ENCODE measurements around the gene FOXI1. TPM values are rescaled to one million over a fixed set of nuclear protein-coding genes. Genes with fewer than 3 reads are reported as not detected.

FOXI1 gene
- total and polyA plus RNA-seq, 7 donors, result 0.06 TPM; not detected in 6

DNA sequence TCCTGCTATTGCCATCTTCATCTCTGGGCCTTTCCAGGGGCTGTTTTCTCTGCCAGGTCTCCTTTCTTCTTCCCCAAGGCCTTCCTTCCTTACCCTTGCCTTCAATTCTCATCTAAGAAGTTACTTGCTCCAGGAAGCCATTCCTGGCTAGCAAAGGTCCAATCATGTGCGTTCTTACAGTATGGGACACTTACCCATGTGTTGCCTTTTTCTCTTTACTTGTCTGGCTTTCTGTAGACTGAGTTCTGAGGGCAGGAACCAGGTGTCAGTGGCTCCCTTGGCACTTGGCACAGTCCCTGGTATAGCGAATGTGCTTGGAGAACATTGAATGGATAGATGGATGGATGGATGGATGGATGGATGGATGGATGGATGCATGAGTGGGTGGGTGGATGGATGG is 10.2 kb downstream of the FOXI1 start:
- TF ChIP-seq POLR2A (IDR thresholded peaks at IDR 0.05) (no peak), POLR2AphosphoS5 (IDR thresholded peaks at IDR 0.05) (no peak), EP300 (IDR thresholded peaks at IDR 0.05) (no peak), CTCF (IDR thresholded peaks at IDR 0.05) (no peak)
- Histone ChIP-seq H3K36me3 (no peaks in the 10 kb centered on the region), H3K4me3 (no peak overlapping the region), H3K27me3 (no peaks in the 10 kb centered on the region), H3K4me1 (no peaks in the 10 kb centered on the region), H3K27ac (no peak overlapping the region), H3K9me3 (no peaks in the 10 kb centered on the region)
- intact Hi-C loops (cut with DNase I), result no loop called here
- DNase-seq, result no peak
- 87 to 94% methylated on average over 2 of the region's 2 CpGs for WGBS, 2 donors

GRCh38 chr5:170117736-170118135 is 12.0 kb downstream of the FOXI1 start:
- intact Hi-C loops (cut with DNase I), result no loop called here
- H3K4me3 ChIP-seq, result no peak overlapping the region
- no peaks in the 10 kb centered on the region for H3K27me3 ChIP-seq
- no peak for DNase-seq
- H3K9me3 ChIP-seq, result no peaks in the 10 kb centered on the region
- WGBS, 2 donors, result 79 to 91% methylated on average over 2 of the region's 2 CpGs
- no peaks in the 10 kb centered on the region for H3K36me3 ChIP-seq
- TF ChIP-seq EP300 (IDR thresholded peaks at IDR 0.05) (no peak), POLR2AphosphoS5 (IDR thresholded peaks at IDR 0.05) (no peak), POLR2A (IDR thresholded peaks at IDR 0.05) (no peak), CTCF (IDR thresholded peaks at IDR 0.05) (no peak)
- no peak overlapping the region for H3K27ac ChIP-seq
- no peaks in the 10 kb centered on the region for H3K4me1 ChIP-seq

GRCh38 chr5:170120576-170120975 is 14.9 kb downstream of the FOXI1 start:
- DNase-seq, result no peak
- WGBS, 2 donors, result 94 to 95% methylated on average over 2 of the region's 2 CpGs
- intact Hi-C loops (cut with DNase I), result no loop called here
- no peaks in the 10 kb centered on the region for H3K27me3 ChIP-seq
- H3K4me1 ChIP-seq, result no peaks in the 10 kb centered on the region
- no peaks in the 10 kb centered on the region for H3K36me3 ChIP-seq
- H3K4me3 ChIP-seq, result no peak overlapping the region
- TF ChIP-seq POLR2AphosphoS5 (IDR thresholded peaks at IDR 0.05), result no peak
- TF ChIP-seq CTCF (IDR thresholded peaks at IDR 0.05), result no peak
- no peak for TF ChIP-seq POLR2A (IDR thresholded peaks at IDR 0.05)
- no peak for TF ChIP-seq EP300 (IDR thresholded peaks at IDR 0.05)
- peaks cover 0 to 1% (median 0%) of the 10 kb centered on the region in 4 donors for H3K9me3 ChIP-seq
- no peak overlapping the region for H3K27ac ChIP-seq

DNA sequence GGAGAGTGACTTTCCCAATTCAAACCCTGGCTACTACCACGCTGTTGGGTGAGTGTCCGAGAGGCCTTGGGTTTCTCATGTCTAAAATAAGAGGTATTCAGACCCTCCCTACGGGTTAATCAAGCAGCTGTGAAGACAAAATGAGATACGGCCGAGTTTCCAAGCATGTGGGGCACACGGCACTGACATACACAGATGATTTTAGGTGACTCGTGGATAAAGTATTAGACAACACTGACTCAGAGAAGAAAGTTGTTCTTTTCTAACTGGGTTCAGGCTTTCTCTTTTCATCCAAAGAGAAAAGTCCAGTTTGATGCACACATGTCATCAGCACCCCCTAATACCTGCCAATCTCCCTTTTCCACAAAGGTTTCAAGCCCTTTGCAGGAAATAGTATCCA is 15.6 kb downstream of the FOXI1 start:
- no peak overlapping the region for H3K4me3 ChIP-seq
- intact Hi-C loops (cut with DNase I), result no loop called here
- TF ChIP-seq POLR2A (IDR thresholded peaks at IDR 0.05) (no peak), CTCF (IDR thresholded peaks at IDR 0.05) (no peak)
- H3K27ac ChIP-seq, result no peak overlapping the region
- peaks cover 0 to 3% (median 0%) of the 10 kb centered on the region in 4 donors for H3K9me3 ChIP-seq
- H3K27me3 ChIP-seq, result no peaks in the 10 kb centered on the region
- no peaks in the 10 kb centered on the region for H3K36me3 ChIP-seq
- no peaks in the 10 kb centered on the region for H3K4me1 ChIP-seq
- 72 to 86% methylated on average over 7 of the region's 7 CpGs for WGBS, 2 donors
- DNase-seq, result no peak

DNA sequence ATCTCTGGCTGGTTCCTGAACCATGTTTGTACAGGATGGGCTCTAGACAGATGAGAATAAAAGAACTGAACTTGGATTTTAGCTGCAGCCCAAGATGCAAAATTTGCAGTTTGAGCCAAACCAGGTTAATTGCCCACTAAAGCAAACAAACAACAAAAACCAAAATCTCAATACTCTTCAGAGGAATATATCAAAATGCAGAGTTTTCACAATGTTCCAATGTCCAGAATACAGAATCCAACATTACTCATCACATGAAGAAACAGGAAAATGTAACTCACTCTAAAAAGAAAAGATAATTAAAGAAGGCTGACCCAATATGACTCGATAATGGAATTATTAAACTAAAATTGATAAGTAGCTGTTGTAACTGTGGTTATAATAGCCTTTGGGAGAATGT is 20.4 kb downstream of the FOXI1 start:
- TF ChIP-seq POLR2A (IDR thresholded peaks at IDR 0.05) (no peak), CTCF (IDR thresholded peaks at IDR 0.05) (no peak), POLR2AphosphoS5 (IDR thresholded peaks at IDR 0.05) (no peak), EP300 (IDR thresholded peaks at IDR 0.05) (no peak)
- H3K27me3 ChIP-seq, result no peaks in the 10 kb centered on the region
- 63 to 85% methylated on average over 1 of the region's 1 CpG for WGBS, 2 donors
- DNase-seq, result no peak
- peaks cover 0 to 10% (median 2%) of the 10 kb centered on the region in 4 donors for H3K9me3 ChIP-seq
- H3K36me3 ChIP-seq, result no peaks in the 10 kb centered on the region
- H3K27ac ChIP-seq, result no peak overlapping the region
- H3K4me3 ChIP-seq, result no peak overlapping the region
- intact Hi-C loops (cut with DNase I), result no loop called here
- H3K4me1 ChIP-seq, result no peaks in the 10 kb centered on the region
